Mesenteric fat pad (tissue), 1 donor: ENCODE data around the gene PEMT. TPM values are rescaled to one million over a fixed set of nuclear protein-coding genes. Genes with fewer than 3 reads are reported as not detected.

Experiments used
- DNase-seq: peaks from one replicate; pipeline ENCODE4 v3.0.0-alpha.2; 2020; ENCODE audit warnings: low spot score
- total RNA-seq: library from RNA; stranded (reverse); fragmentation: NEBNext Ultra II Directional; extraction: Animal tissue kit (Norgen Biotek cat#: 25700); gene quantifications from one replicate; pipeline ENCODE4 v1.2.1, GENCODE V29; 2021
- donor health status: DM: yes; HTN: yes; CAD: no.

PEMT gene
- total RNA-seq, 1 donor from 2014 or later, result 151 TPM

DNA sequence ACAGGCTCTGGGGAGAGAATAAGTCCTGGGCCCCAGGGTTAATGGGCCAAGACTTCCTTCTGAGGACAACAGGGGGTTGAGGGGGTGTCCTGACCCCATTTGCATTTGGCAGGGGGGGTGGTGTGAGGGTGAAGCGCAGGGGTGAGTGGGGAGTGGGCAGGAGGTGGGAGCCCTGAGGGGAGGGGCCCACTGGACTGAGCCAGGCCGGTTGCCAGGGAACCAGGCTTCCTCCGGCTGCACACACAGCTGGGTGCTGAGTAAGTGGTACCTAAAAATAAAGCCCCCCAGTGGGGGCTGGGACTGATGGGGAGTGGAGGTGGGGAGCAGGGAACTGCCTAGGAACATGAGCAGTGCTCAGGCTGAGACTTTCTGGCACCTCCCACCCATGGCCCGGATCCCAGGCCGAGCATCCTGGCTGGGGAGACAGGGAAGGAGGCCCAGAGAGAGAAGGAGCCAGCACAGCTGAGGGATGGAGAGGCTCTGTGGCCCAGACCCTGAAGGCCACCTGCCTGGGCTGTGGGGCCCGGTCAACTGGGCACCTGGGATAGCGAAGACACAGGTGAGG is 87.9 kb downstream of the PEMT start:
- no peak for DNase-seq

GRCh38 chr17:17502741-17503565 is 88.6 kb downstream of the PEMT start:
- DNase-seq, result no peak

DNA sequence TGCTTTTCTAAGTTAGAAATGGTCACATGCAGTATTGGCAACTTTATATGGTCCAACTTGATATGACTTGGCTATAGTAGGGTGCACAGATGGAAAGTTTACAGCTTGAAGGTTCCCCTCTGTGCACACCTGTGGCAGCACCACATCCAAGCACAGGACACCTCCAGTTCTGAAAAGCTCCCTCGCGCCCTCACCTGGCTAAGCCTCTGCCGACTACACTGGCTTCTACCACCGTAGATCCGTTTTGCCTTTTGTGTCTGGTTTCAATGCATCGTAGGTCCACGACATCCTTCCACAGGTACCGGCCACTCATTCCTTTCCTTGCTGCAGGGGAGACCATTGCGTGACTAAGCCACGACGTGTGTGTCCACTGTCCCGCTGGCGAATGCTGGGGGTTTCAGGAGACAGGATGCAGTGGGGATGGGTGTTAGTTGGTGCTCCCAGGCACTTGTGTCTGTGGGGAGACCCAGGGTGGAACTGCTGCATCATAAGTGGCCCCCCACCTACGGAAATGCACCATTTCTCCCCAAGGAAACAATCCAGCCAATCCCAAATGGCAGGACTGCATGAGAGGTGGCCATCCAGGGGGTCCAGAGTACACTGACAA is 90.4 kb downstream of the PEMT start:
- DNase-seq, result no peak

DNA sequence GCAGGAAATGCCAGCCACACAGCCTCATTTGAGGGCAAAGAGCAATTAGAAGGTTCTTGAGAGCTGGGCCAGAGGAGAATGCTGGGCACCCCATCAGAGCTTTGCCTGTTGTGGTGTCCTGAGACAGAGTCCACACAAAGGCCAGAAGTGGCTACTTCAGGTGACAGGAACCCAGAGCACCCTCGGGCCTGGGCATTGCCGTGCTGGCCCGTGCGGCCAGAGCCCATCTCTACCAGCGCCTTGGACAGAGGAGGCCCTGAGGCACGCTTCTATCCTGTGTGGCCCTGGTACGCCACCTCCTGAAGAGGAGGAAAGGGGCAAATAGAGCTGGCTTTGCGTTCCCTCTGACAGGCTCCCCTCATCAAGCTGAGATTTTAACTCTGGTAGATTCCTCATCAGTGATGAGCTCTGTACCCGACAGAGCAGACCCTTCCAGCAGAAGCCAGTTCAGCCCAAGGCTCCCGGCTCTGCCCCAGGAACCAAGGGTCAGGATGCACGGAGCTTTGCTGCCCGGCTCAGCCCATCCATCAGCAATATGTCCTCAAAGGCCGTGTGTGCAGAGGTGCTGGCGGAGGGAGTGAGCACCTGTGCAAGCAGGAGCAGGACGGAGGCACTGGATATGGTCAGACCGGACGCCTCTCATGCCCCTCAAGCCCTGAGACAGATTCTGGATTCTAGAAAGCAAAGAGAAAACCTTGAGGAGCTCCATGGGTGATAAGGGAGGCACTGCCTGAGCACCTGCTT is 91.9 kb downstream of the PEMT start:
- no peak for DNase-seq

GRCh38 chr17:17498606-17499301 is 92.8 kb downstream of the PEMT start:
- DNase-seq, result no peak

DNA sequence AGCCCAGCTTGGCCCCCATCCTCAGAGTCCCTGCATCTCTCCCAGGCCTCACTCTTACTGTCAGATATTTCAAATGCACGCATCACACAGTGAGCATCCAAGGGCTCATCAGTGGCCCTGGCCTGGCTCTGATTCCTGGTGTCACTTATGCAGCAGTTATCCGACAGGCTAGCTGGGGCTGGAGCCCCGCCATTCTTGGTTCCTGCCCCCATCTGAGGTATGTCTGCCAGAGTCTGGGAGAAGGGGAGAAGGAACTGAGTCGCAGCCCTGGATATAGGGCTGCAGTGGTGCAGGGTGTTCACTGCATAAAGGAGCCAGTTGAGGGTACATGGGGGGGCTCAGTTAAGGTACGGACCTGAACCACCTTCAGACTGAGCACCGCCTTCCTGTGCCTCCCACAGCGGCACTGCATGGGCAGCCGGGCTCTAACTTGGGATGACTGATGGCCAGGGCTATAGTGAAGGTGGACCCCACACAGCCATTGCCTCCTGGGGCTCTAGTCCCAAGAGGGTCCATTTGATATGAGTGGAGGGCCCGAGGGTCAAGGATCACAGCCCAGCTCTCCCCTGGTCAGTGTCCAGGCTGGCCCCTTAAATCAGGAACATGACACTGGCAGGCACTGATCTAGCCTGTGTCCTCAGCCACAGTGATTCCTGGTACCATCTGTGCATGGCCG is 93.5 kb downstream of the PEMT start:
- DNase-seq, result no peak

DNA sequence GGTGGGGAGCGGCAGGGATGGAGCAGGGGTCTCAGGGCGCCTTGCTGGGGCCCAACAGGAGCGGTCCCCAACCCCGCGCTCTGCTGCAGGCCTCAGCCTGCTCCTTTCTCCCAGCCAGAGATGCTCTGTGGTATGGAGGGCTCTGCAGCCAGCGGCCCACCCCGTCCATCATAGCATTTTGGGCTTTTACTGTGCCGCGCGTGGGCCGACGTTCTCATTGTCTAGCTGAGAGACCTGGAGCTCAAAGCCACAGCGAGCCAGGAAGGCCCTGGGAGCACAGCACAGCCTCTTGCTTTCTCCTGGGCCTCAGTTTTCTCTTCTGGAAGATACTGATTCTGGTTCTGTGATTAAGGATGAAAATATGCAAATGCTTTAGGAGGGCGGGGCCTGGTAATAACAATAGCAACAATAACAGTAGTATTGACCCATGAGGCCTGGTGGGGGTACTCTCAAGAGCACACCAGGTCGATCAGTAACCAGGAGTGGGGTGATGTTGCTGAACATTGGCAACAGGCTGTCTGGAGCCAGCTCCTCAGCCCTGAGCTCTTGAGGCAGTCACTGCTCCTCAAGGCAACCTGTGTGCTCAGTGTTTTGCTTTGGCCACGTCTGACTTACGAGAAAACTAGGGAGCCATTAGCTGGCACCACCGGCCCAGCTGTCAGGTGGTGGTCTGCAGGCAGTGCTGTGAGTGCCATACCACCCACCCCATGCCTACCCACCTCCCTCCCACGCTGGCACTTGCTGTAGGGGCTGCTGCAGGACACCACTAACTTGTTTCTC is 94.3 kb downstream of the PEMT start:
- DNase-seq, result no peak

DNA sequence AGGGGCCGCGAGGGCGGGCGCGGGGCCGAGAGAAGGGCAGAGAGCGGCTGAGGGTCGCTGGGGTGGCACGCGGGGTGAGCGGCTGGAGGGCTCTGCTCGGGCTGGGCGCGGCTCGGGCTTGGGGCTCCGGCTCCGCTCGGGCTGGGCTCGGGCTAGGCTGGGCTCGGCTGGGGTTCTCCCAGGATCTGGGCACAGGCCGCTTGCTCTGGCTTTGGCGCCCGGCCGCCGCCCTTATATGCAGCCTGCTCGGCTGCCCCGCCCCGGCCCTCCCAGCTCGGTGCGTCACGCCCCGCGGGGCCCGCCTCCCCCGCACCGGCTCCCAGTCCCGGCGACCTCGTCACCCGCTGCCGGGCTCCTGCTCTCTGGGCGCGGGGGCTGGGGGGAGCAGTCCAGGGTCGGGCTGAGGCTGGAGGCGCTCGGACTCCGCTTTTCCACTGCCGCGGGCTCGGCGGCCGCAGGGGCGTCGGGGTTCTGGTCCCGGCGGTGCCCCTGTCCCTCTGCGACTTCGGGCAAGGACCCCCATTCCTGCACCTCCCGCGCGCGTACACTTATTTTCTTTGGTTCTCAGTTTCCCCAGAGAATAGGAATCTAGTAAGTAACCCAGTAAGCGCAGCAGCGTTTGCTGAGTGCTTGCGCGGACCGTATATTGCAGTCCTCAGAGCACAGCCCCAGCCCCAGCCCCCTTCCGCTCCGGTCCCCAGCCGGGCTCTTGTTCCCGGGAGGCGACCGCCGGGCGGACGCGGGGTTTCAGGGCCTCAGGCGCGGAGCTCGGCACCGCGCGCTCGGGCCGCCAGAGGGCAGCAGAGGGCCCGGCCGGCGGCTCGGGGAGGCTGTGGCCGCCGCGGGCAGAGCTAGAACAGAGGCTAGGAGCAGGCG is 95.1 kb downstream of the PEMT start, which contains the start of gene RASD1:
Gene RASD1 (minus strand): TSS at position 207 of the 876 bp plus-strand sequence. CDS start 214 bp downstream, outside the sequence.
- peak; percentile 98 for DNase-seq

GRCh38 chr17:17495536-17496188 is 95.8 kb downstream of the PEMT start:
- DNase-seq, result no peak

DNA sequence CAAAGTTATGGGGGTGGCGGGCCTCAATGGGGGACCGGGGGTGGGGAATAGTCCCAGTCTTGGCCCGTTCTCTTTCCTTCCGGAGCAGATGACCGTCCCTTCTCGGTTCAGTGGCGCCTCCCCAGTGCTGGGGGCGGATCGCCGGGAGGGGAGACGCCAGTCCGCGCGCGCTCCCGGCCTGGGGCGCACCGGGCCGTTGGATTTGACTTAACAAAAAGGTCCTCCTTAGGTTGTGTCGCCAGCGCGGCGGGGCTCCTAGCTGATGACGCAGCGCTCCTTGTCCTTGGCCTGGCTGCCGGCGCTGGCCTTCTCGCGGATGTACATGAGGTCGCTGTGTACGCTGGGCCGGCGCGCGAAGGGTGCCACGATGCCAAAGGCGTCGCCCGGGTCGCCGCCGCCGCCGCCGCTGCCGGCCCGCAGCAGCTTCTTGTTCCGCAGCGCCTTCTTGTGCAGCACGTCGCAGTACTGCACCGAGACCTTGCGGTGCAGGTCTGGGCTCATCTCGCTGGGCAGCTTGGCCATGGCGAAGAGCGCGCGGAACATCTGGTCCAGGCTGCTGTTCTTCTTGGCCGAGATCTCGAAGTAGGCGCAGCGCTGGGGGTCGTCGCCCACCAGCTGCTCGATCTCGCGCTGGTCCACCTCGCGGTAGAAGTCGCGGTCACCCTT is 96.5 kb downstream of the PEMT start:
- no peak for DNase-seq

DNA sequence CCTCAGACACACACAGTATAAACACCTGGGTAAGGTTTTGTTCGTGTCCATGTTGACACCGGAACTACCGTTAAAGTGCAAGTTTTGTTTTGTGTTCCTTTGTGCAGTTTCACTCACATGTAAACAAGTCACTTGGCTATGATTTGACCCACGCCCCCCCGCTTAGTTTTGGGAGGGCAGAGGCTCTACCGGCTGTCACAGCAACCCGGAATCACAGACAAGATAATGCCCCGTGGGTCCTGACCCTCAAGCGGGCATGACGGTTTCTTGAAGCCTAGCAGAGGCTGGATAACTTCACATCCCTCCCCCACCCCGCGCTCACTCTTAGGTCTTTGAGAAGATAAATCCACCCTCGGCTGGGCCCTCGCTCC is 97.0 kb downstream of the PEMT start:
- no peak for DNase-seq

GRCh38 chr17:17493986-17494466 is 97.5 kb downstream of the PEMT start:
- no peak for DNase-seq

DNA sequence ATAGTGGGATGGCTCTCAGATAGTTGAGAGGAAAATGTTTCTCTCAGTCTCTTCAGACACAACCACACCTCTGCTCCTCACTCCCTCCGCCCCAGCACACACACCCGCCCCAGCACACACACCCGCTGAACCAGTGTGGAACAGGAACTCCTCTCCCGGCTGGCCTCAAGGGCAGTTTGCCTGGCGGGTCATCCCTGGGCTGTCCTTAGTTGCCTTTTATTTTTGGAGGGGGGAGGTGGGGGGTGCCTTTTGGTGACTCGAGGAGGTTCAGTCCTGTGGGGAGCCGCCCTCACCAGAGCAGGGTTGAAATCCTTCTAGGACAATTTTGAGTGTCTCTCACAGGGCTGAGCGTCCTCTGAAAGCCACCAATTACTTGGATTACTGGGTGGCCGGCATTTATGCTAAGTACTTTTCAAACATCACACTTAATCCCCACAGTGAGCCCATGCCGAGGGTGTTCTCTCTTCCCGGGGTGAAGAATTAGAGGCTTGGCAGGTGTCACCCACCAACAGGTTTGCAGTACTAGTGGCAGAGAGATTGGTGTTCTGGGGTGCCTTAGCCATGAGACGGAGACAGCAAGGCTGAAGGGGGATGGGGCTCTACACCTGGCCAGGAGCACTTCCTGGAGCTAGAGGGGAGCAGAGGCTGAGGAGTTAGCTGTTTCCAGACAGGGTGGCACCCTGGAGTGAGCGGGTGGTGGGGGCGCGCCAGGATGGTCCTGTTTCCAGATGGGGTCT is 98.1 kb downstream of the PEMT start:
- DNase-seq, result peak; percentile 87

GRCh38 chr17:17492571-17492970 is 98.9 kb downstream of the PEMT start:
- peak; percentile 72 for DNase-seq

GRCh38 chr17:17492085-17492484 is 99.4 kb downstream of the PEMT start:
- peak; percentile 59 for DNase-seq

GRCh38 chr17:17491546-17491988 is 99.9 kb downstream of the PEMT start:
- DNase-seq, result peak; percentile 87

DNA sequence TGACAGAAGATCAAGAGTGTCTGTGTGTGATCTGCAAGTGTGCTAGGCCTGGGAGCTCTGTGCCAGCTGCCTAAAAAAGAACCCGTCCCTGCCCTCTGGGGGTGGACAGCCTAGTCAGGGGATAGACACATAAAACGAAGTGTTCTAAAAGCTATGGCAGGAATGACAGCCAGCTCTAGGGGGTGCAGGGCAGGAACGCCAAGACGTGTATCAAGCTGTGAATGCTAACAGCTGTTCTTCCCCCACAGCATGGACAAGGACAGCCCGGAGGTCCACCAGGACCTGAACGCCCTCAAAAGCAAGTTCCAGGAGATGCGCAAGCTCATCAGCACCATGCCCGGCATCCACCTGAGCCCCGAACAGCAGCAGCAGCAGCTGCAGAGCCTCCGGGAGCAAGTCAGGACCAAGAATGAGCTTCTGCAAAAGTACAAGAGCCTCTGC is 100.5 kb downstream of the PEMT start:
- DNase-seq, result no peak
